HPDE6-E6E7 (cell line): ENCODE measurements around the gene RUNDC3A.
A peak's percentile ranks its signal among the peaks of the same experiment; 100 is the strongest.
"Not testable (repeated sequence)": the region's sequence is repeated elsewhere in the genome, so short reads cannot be mapped to it uniquely, and the experiment has no call there.

ENCODE experiments used
- DNase-seq: peaks from one replicate; pipeline ENCODE4 v3.0.0; 2011; ENCODE audit warnings: missing footprints; ENCODE audit errors: extremely low spot score

Gene RUNDC3A

GRCh38 chr17:44343510-44344209 is 35.3 kb downstream of the RUNDC3A start:
- DNase-seq = no peak

DNA sequence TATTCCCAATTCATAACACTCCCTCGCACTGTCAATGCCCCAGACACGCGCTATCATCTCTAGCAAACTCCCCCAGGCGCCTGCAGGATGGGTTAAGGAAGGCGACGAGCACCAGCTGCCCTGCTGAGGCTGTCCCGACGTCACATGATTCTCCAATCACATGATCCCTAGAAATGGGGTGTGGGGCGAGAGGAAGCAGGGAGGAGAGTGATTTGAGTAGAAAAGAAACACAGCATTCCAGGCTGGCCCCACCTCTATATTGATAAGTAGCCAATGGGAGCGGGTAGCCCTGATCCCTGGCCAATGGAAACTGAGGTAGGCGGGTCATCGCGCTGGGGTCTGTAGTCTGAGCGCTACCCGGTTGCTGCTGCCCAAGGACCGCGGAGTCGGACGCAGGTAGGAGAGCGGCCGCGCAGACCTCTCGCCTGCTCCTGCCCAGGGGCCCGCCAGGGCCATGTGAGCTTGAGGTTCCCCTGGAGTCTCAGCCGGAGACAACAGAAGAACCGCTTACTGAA is 36.6 kb downstream of the RUNDC3A start, which contains the start of gene GRN:
GRN (plus strand) TSS at position 364 of the 515 bp plus-strand sequence. CDS start 3,863 bp downstream, outside the sequence.
- peak; percentile 99 for DNase-seq

DNA sequence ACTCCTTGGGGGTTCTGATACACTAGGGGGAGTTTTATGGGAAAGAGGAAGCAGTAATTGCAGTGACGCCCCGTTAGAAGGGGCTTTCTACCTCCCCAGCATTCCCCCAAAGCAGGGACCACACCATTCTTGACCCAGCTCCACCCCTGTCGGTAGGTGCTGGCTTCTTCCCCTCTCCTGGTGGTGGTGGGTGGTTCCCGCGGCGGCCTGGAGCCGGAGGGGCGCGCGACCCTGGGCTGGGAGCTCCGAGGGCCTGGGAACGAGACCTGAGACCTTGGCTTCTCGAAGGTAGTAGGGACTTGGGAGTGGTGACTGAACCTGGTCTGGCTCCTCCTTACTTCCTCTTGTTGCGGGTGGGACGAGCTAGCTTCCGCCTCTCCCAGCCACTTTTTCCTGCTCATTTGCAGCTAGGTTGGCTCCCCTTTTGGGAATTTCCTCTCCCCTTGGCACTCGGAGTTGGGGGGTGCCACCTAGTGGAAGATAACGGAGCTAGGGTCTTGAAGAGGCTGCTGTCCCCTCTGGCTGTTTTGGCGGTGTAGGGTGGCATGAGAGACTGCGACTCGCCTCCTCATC is 37.1 kb downstream of the RUNDC3A start:
- DNase-seq = no peak

DNA sequence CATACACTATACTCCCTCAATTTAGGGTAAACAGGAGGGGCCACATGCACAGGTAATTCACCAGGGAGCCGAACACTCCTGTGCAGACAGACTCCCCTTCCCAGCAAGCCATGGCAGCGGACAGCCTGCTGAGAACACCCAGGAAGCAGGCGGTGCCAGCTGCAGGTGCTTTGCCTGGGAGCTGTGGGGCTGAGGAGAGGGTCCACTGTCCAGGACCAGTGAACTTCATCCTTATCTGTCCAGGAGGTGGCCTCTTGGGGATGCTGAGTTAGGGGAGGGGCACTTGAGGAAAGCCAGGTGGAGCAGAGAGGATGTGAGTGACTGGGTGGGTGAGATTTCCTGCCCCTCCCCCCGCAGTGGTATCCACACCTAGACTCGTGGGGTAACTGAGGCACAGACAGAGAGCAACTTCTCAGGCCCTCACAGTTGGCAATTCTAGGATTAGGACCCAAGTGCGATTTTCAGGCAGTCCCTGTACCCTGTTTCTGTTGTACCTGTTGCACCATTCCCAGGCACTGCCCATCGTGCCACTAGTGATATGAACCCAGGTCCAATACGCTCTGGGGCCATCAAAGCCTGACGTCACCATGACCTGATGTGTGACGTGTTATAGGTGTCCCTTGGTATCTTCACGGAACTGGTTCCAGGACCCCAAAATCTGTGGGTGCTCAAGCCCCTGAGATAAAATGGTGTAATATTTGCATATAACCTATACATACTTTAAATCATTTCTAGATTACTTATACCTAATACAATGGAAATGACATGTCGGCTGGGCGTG is 37.9 kb downstream of the RUNDC3A start:
- no peak for DNase-seq

- not testable (repeated sequence) for DNase-seq
These were observed 39.0 kb downstream of the RUNDC3A start for GRCh38 chr17:44347206-44348055.

DNA sequence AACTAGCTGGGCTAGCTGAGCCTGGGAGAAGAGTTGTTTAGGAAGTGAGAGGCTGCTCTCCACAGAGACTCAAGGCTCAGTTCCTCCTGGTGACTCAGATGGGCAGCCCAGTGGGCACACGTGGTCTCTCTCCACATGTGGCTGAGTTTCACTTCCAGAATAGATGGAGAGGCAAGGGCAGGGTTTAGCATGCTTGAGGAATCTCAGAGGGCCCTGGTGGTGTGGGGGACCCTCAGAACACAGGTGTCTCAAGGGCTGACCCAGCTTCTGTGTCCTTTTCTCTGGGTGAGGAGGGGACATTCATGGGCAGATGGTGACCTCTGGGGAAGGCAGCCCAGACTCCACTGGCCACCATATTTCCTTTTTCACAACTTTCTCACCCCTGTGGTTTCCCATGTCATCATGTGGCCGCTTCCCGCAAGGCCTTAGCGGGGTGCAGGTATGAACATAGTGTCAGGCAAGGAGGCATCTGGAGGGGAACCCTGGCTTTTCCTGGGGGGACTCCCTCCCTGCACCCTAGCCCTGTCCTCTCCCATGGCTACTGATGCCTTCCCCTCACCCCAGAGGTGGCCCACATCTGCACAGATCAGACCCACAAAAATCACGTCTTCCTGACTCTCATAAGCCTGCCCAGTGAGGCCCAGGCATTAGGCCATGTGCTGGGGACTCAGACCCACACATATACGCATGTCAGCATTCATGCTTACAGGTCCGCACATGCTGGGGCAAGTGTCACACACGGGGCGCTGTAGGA is 40.0 kb downstream of the RUNDC3A start:
- peak; percentile 96 for DNase-seq

DNA sequence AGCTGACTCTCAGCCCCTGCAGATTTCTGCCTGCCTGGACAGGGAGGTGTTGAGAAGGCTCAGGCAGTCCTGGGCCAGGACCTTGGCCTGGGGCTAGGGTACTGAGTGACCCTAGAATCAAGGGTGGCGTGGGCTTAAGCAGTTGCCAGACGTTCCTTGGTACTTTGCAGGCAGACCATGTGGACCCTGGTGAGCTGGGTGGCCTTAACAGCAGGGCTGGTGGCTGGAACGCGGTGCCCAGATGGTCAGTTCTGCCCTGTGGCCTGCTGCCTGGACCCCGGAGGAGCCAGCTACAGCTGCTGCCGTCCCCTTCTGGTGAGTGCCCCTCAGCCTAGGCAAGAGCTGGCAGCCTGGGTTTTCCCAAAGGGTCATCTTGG is 40.6 kb downstream of the RUNDC3A start:
- DNase-seq = no peak

- no peak for DNase-seq
These were observed 41.2 kb downstream of the RUNDC3A start for GRCh38 chr17:44349553-44350070.

DNA sequence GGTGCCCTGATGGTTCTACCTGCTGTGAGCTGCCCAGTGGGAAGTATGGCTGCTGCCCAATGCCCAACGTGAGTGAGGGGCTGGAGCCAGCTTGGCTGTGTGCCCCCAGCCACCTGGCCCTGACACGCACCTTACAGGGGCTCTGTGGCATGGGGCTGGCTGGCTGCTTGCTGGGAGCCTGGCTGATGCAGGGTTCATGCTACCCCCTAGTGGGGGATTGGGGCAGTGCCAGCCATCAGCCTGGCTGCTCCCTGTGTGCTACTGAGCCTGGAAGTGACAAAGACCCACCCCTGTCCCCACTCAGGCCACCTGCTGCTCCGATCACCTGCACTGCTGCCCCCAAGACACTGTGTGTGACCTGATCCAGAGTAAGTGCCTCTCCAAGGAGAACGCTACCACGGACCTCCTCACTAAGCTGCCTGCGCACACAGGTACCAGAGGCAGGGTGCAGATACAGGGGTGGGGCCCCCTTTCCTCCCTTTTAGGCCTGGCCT is 42.4 kb downstream of the RUNDC3A start:
- no peak for DNase-seq

DNA sequence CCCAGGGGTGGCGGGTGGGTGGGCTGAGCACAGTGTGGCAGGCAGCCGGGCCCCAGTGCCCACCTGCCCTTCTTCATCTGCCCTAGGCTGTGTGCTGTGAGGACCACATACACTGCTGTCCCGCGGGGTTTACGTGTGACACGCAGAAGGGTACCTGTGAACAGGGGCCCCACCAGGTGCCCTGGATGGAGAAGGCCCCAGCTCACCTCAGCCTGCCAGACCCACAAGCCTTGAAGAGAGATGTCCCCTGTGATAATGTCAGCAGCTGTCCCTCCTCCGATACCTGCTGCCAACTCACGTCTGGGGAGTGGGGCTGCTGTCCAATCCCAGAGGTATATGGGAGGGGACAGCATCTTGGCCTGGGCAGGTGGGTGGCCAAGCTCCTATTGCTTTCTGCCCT is 43.1 kb downstream of the RUNDC3A start:
- DNase-seq = no peak

DNA sequence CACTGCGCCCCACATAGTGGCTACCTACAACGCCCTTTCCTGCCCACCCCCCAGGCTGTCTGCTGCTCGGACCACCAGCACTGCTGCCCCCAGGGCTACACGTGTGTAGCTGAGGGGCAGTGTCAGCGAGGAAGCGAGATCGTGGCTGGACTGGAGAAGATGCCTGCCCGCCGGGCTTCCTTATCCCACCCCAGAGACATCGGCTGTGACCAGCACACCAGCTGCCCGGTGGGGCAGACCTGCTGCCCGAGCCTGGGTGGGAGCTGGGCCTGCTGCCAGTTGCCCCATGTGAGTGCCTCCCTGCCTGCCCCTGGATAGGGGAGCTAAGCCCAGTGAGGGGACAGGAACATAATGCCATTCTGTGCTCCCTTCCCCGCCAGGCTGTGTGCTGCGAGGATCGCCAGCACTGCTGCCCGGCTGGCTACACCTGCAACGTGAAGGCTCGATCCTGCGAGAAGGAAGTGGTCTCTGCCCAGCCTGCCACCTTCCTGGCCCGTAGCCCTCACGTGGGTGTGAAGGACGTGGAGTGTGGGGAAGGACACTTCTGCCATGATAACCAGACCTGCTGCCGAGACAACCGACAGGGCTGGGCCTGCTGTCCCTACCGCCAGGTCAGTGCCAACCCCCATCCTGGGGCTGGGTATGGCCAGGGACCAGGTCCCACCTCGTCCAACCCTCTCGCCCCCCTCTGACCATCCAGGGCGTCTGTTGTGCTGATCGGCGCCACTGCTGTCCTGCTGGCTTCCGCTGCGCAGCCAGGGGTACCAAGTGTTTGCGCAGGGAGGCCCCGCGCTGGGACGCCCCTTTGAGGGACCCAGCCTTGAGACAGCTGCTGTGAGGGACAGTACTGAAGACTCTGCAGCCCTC is 43.8 kb downstream of the RUNDC3A start:
- DNase-seq = no peak

DNA sequence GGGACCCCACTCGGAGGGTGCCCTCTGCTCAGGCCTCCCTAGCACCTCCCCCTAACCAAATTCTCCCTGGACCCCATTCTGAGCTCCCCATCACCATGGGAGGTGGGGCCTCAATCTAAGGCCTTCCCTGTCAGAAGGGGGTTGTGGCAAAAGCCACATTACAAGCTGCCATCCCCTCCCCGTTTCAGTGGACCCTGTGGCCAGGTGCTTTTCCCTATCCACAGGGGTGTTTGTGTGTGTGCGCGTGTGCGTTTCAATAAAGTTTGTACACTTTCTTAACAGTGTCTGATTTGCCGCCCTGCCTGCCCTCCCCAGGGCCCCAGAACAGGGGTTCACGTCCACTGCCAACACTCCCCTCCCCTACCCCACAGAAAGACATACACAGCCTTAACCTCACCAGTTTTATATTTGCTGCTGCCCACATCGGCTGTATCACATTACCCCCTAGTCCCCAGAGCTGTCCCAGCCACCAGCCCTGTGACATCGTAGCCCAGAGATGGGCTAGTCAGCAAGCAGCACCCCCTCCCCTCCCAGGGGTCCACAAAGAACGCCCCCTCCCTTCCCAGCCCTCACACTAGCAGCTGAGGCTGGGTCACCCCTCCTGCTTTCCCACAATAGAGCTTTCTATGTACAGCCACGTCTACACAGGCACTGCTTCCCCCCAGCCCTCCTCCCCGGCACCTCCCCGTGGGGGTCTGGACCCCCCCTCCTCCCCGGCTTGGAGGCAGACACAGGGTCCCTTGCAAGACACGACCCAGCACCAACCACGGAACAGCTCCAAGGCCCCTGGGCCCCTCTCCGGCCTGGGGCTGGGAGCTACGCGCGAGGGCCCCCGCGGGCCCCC is 44.6 kb downstream of the RUNDC3A start:
- DNase-seq = no peak

DNA sequence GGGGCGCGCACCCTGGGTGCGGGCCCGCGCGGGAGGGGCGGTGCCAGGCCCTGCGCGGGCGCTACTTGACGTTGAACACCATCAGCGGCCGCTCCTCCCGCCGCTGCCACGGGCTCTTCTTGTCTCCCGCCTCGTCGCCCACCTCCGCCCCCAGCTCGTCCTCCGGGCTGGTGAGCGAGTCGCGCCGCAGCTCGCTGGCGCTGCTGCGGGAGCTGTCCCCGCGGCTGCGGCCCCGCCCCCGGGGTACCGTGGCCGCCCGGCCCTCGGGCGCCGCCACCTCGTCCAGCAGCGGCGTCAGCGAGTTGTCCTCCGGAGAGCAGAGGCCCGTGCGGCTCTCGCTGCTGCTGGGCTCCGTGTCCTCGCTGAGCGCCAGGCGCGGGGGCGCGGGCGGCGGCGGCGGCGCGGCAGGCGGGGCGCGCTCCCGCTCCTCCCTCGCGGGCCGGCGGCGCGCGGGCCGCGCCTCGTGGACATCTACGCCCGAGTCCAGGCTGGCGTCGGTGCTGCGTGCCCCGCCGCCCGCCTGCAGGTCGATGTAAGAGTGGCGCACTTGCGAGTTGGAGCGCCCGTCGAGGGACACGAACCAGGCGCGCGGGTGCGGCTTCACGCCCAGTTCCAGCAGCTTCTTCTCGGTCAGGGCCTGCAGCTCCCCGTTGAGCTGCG is 45.4 kb downstream of the RUNDC3A start:
- DNase-seq = no peak

GRCh38 chr17:44354582-44355561 is 46.5 kb downstream of the RUNDC3A start:
- no peak for DNase-seq

DNA sequence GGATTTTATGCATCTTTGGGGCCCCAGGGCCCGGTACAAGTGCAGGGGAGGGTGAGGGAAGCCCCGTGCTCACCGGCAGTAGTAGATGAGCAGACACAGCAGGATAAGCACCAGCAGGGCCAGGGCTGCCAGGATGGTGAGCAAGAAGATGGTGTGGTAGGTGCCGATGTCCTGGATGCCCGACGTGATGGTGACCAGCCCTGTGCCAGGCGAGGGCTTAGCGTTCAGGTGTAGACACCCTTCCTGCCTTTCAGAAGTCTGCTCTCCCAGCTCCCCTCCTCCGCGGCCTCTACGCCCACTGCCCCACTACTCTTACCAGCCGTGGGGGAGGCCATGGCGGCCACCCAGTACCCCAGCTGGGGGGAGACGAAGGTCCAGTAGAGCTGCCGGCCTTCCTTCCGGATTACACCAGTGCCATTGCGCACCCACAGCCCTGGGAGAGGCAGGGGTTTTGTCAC is 47.3 kb downstream of the RUNDC3A start:
- DNase-seq = no peak

GRCh38 chr17:44356241-44356640 is 47.8 kb downstream of the RUNDC3A start:
- no peak for DNase-seq

DNA sequence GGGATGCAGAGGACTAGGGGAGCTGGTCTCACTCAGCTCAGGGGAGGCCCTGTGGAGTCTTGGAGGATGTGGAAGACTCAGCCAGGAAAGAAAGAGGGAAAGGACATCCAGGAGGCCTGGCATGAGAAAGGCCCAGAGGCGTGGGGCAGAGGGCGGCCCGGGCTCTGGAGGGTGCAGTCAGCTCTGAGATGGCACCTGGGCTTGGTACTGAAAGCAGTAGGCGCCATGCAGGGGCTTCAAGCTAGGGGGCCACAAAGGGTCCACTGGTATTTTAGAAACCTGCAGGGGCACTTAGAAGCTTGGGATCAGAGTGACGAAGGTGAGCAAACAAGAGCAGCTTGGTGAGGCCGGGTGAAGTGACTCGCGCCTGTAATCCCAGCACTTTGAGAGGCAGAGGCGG is 49.7 kb downstream of the RUNDC3A start:
- no peak for DNase-seq
